T-cell (primary cell): ENCODE data around the gene PCNX4. TPM values are rescaled to one million over a fixed set of nuclear protein-coding genes. Genes with fewer than 3 reads are reported as not detected.
"Not testable (repeated sequence)": the region's sequence is repeated elsewhere in the genome, so short reads cannot be mapped to it uniquely, and the experiment has no call there.

ENCODE experiments used
- ATAC-seq, 4 experiments: fragments of 200-7000 bp in 3 of 4; fragments of 150-1000 bp in 1 of 4; cut with Tn5 transposase; replicated peaks in 1 of 4; 1 replicate in 3 of 4; 2 replicates in 1 of 4; pipeline ENCODE4 v1.10.0; 2021; ENCODE audit warnings: moderate library complexity in 3 of 4, mild to moderate bottlenecking in 2 of 4, moderate number of reproducible peaks in 1 of 4
- CTCF ChIA-PET, 2 donors: fragments of 300-600 bp; sonication (Branson Sonifier 250); formaldehyde crosslinking; loops; one replicate each; lab custom pipeline; 2022; ENCODE audit warnings: antibody characterized with exemption in 2 of 2; lab: Charles Lee
- POLR2A ChIA-PET, 2 donors: fragments of 300-600 bp; sonication (Branson Sonifier 250); formaldehyde crosslinking; loops; one replicate each; lab custom pipeline; 2022; ENCODE audit warnings: antibody characterized with exemption in 2 of 2; lab: Charles Lee
- DNase-seq, 35 experiments: peaks; one replicate each; pipeline versions ENCODE4 v3.0.0 to v3.0.0-alpha.2; 2013 to 2023
- H3K27ac ChIP-seq: one replicate; pipeline ENCODE4 v1.5.1; 2013; ENCODE audit warnings: low read length
- H3K27me3 ChIP-seq, 2 experiments: replicated peaks in 1 of 2; 1 replicate in 1 of 2; 2 replicates in 1 of 2; pipeline versions ENCODE4 v1.6.1 to v1.7.0; 2013; ENCODE audit warnings: low read length in 1 of 2, mixed read lengths in 1 of 2; ENCODE audit not compliant: control insufficient read depth in 2 of 2, insufficient read depth in 2 of 2; ENCODE audit errors: extremely low read depth in 1 of 2
- H3K36me3 ChIP-seq, 2 donors: 1 replicate in 1 of 2; 2 replicates in 1 of 2; pipeline versions ENCODE4 v1.6.1 to v1.7.0; 2013; ENCODE audit warnings: low read length in 1 of 2; ENCODE audit not compliant: control insufficient read depth in 2 of 2, insufficient read depth in 1 of 2; ENCODE audit errors: extremely low read depth in 1 of 2
- H3K4me1 ChIP-seq, 2 experiments: 1 replicate in 1 of 2; 2 replicates in 1 of 2; pipeline versions ENCODE4 v1.6.1 to v1.7.0; 2013; ENCODE audit warnings: low read length in 2 of 2, mixed read lengths in 1 of 2; ENCODE audit not compliant: insufficient read depth in 2 of 2, control insufficient read depth in 1 of 2; ENCODE audit errors: extremely low read depth in 1 of 2
- H3K4me3 ChIP-seq, 2 donors: 1 replicate in 1 of 2; 2 replicates in 1 of 2; pipeline versions ENCODE4 v1.5.1 to v1.7.0; 2013; ENCODE audit warnings: mild to moderate bottlenecking in 2 of 2, low read length in 1 of 2, moderate library complexity in 1 of 2; ENCODE audit not compliant: control insufficient read depth in 1 of 2; ENCODE audit errors: extremely low read depth in 1 of 2
- H3K9me3 ChIP-seq: 2 replicates; pipeline ENCODE4 v1.7.0; 2013
- H3K27ac Mint-ChIP-seq, 2 donors: one replicate each; pipeline ENCODE4 v1.8.0; 2020 to 2021; ENCODE audit warnings: mild to moderate bottlenecking in 2 of 2, mixed read lengths in 2 of 2
- H3K27me3 Mint-ChIP-seq, 2 donors: one replicate each; pipeline ENCODE4 v1.8.0; 2021 to 2022; ENCODE audit warnings: mixed read lengths in 2 of 2
- H3K36me3 Mint-ChIP-seq: one replicate; pipeline ENCODE4 v1.8.0; 2021; ENCODE audit warnings: mixed read lengths
- H3K4me1 Mint-ChIP-seq, 3 donors: one replicate each; pipeline ENCODE4 v1.8.0; 2020 to 2022; ENCODE audit warnings: mixed read lengths in 3 of 3, mild to moderate bottlenecking in 1 of 3
- H3K4me3 Mint-ChIP-seq, 3 donors: one replicate each; pipeline ENCODE4 v1.8.0; 2020 to 2022; ENCODE audit warnings: mild to moderate bottlenecking in 3 of 3, mixed read lengths in 3 of 3, moderate library complexity in 3 of 3
- H3K9me3 Mint-ChIP-seq, 3 donors: one replicate each; pipeline ENCODE4 v1.8.0; 2020 to 2022; ENCODE audit warnings: mixed read lengths in 3 of 3
- WGBS: methylation state at CpG from one replicate; pipeline ENCODE4 v1.1.5; 2013; ENCODE audit warnings: missing lambda C conversion rate; ENCODE audit not compliant: insufficient coverage; 5-methylcytosine and 5-hydroxymethylcytosine counted together
- total RNA-seq, 35 experiments: library from RNA in 6 of 35; stranded (reverse) in 6 of 35; fragments of 120-200 nt in 1 of 35; gene quantifications; one replicate each; pipeline versions ENCODE4 v1.2.1 to v1.2.4 and lab custom pipeline; 2013 to 2026

The PCNX4 gene
- total RNA-seq, 5 donors from 2014 or later (not counting 1 experiment from before 2014, with no cell fraction given): 36.4 to 50.4 (median 47.4) TPM

- 42% methylated on average over 4 of the region's 5 CpGs for WGBS
- Histone ChIP-seq H3K4me1 (peaks cover 12% of the 10 kb centered on the region in 2 experiments), H3K4me3 (no peak overlapping the region), H3K27me3 (peaks cover 0 to 2% of the 10 kb centered on the region in 2 experiments), H3K36me3 (peaks cover 0 to 4% of the 10 kb centered on the region in 2 donors), H3K9me3 (no peaks in the 10 kb centered on the region), H3K27ac (no peak overlapping the region)
- no peaks in the 10 kb centered on the region for H3K9me3 Mint-ChIP-seq
- H3K4me1 Mint-ChIP-seq: peaks cover 55 to 64% (median 57%) of the 10 kb centered on the region in 3 donors
- peaks cover 0 to 2% of the 10 kb centered on the region in 2 donors for H3K27me3 Mint-ChIP-seq
- ChIA-PET POLR2A (no interaction called here), CTCF (interaction anchor here in 1 of 2 donors (1.1 kb wide), 1 partner anchor 90 kb away, joined by 3 read pairs; no protein-coding TSS in a partner anchor)
- ATAC-seq (no peak), DNase-seq (peak in 1 of 35 experiments; percentile 21)
- H3K27ac Mint-ChIP-seq: peak overlapping the region; percentile 17
- H3K4me3 Mint-ChIP-seq: peak overlapping the region; percentile 62 to 91 (median 89)
- H3K36me3 Mint-ChIP-seq: peaks cover 20% of the 10 kb centered on the region
These were observed 2.7 kb downstream of the PCNX4 start for GRCh38 chr14:60094306-60094897.

- peaks cover 59 to 64% (median 61%) of the 10 kb centered on the region in 3 donors for H3K4me1 Mint-ChIP-seq
- H3K4me3 ChIP-seq: no peak overlapping the region
- peaks cover 24% of the 10 kb centered on the region for H3K36me3 Mint-ChIP-seq
- no peaks in the 10 kb centered on the region for H3K9me3 Mint-ChIP-seq
- DNase-seq: peak in 1 of 35 experiments; percentile 29
- CTCF ChIA-PET: interaction anchor here in 1 of 2 donors (1.1 kb wide), 1 partner anchor 89 kb away, joined by 3 read pairs; no protein-coding TSS in a partner anchor
- POLR2A ChIA-PET: interaction anchor here (0.7 kb wide), 2 partner anchors 12 to 200 kb away, joined by 4 to 5 read pairs; no protein-coding TSS in a partner anchor
- no peaks in the 10 kb centered on the region for H3K27me3 ChIP-seq
- H3K36me3 ChIP-seq: peaks cover 0 to 4% of the 10 kb centered on the region in 2 donors
- H3K4me1 ChIP-seq: peaks cover 12 to 14% of the 10 kb centered on the region in 2 experiments
- H3K27me3 Mint-ChIP-seq: no peaks in the 10 kb centered on the region
- no peaks in the 10 kb centered on the region for H3K9me3 ChIP-seq
- no peak overlapping the region for H3K27ac Mint-ChIP-seq
- H3K27ac ChIP-seq: no peak overlapping the region
- no peak overlapping the region for H3K4me3 Mint-ChIP-seq
- ATAC-seq: no peak
These were observed 3.5 kb downstream of the PCNX4 start for GRCh38 chr14:60095231-60095630.

GRCh38 chr14:60095781-60096450, 4.2 kb downstream of the PCNX4 start:
- no peak overlapping the region for H3K4me3 Mint-ChIP-seq
- no CpG with 5 or more reads among the region's 3 CpGs for WGBS
- no peaks in the 10 kb centered on the region for H3K27me3 Mint-ChIP-seq
- no peak overlapping the region for H3K27ac ChIP-seq
- ChIA-PET CTCF (interaction anchor here (1.1 to 1.2 kb wide), 2 partner anchors 88 to 131 kb away, joined by 3 read pairs; no protein-coding TSS in a partner anchor), POLR2A (interaction anchor here (0.7 kb wide), 2 partner anchors 13 to 200 kb away, joined by 4 to 5 read pairs; no protein-coding TSS in a partner anchor)
- no peaks in the 10 kb centered on the region for H3K27me3 ChIP-seq
- no peak overlapping the region for H3K27ac Mint-ChIP-seq
- H3K9me3 ChIP-seq: no peaks in the 10 kb centered on the region
- H3K36me3 ChIP-seq: peaks cover 0 to 4% of the 10 kb centered on the region in 2 donors
- H3K9me3 Mint-ChIP-seq: no peaks in the 10 kb centered on the region
- no peak overlapping the region for H3K4me3 ChIP-seq
- H3K4me1 ChIP-seq: peaks cover 12 to 14% of the 10 kb centered on the region in 2 experiments
- H3K36me3 Mint-ChIP-seq: peaks cover 28% of the 10 kb centered on the region
- ATAC-seq (no peak), DNase-seq (no peak)
- H3K4me1 Mint-ChIP-seq: peaks cover 59 to 65% (median 64%) of the 10 kb centered on the region in 3 donors

GRCh38 chr14:60097974-60098373, 6.3 kb downstream of the PCNX4 start:
- Mint-ChIP-seq H3K27ac (no peak overlapping the region), H3K27me3 (no peaks in the 10 kb centered on the region), H3K36me3 (peaks cover 31% of the 10 kb centered on the region), H3K4me3 (no peak overlapping the region), H3K9me3 (no peaks in the 10 kb centered on the region), H3K4me1 (peaks cover 57 to 72% (median 61%) of the 10 kb centered on the region in 3 donors)
- ChIA-PET CTCF (interaction anchor here in 1 of 2 donors (1.2 kb wide), 1 partner anchor 85 kb away, joined by 4 read pairs; no protein-coding TSS in a partner anchor), POLR2A (no interaction called here)
- no peak for DNase-seq
- H3K27me3 ChIP-seq: no peaks in the 10 kb centered on the region
- H3K4me3 ChIP-seq: no peak overlapping the region
- no peak overlapping the region for H3K27ac ChIP-seq
- no peaks in the 10 kb centered on the region for H3K9me3 ChIP-seq
- H3K4me1 ChIP-seq: peaks cover 6 to 13% of the 10 kb centered on the region in 2 experiments
- peaks cover 0 to 4% of the 10 kb centered on the region in 2 donors for H3K36me3 ChIP-seq
- ATAC-seq: no peak
- WGBS: 93% methylated on average over 6 of the region's 6 CpGs

GRCh38 chr14:60099855-60100254, 8.1 kb downstream of the PCNX4 start:
- peaks cover 47 to 63% (median 50%) of the 10 kb centered on the region in 3 donors for H3K4me1 Mint-ChIP-seq
- H3K4me3 Mint-ChIP-seq, H3K27me3 ChIP-seq, DNase-seq, H3K4me3 ChIP-seq, H3K36me3 ChIP-seq, H3K27ac ChIP-seq, H3K9me3 Mint-ChIP-seq, POLR2A ChIA-PET, H3K27me3 Mint-ChIP-seq, H3K9me3 ChIP-seq, ATAC-seq, H3K27ac Mint-ChIP-seq, CTCF ChIA-PET, H3K4me1 ChIP-seq: not testable (repeated sequence)
- WGBS: 100% methylated on average over 2 of the region's 7 CpGs
- peaks cover 36% of the 10 kb centered on the region for H3K36me3 Mint-ChIP-seq

- CTCF ChIA-PET: interaction anchor here (0.6 to 1.1 kb wide), 3 partner anchors 15 to 81 kb away, joined by 3 read pairs; no protein-coding TSS in a partner anchor
These were observed 10.1 kb downstream of the PCNX4 start for GRCh38 chr14:60101786-60102185.

More at GRCh38 chr14:60101786-60102185, 10.1 kb downstream of the PCNX4 start:
- ATAC-seq (no peak), DNase-seq (no peak)
- no peak overlapping the region for H3K27ac ChIP-seq
- peaks cover 0 to 4% of the 10 kb centered on the region in 2 donors for H3K36me3 ChIP-seq
- H3K36me3 Mint-ChIP-seq: peaks cover 36% of the 10 kb centered on the region
- H3K4me3 Mint-ChIP-seq: no peak overlapping the region
- peaks cover 0 to 2% of the 10 kb centered on the region in 2 experiments for H3K4me1 ChIP-seq
- no peaks in the 10 kb centered on the region for H3K27me3 Mint-ChIP-seq
- no peaks in the 10 kb centered on the region for H3K9me3 Mint-ChIP-seq
- no peaks in the 10 kb centered on the region for H3K9me3 ChIP-seq
- no CpG with 5 or more reads among the region's 1 CpG for WGBS
- H3K27ac Mint-ChIP-seq: no peak overlapping the region
- H3K27me3 ChIP-seq: no peaks in the 10 kb centered on the region
- H3K4me1 Mint-ChIP-seq: peaks cover 46 to 55% (median 48%) of the 10 kb centered on the region in 3 donors
- POLR2A ChIA-PET: interaction anchor here in 1 of 2 donors (0.5 kb wide), 1 partner anchor 34 kb away, joined by 4 read pairs; no protein-coding TSS in a partner anchor
- H3K4me3 ChIP-seq: no peak overlapping the region
